Colonic mucosa (tissue), 4 donors: ENCODE results near the gene SAMD10. TPM values are rescaled to one million over a fixed set of nuclear protein-coding genes. Genes with fewer than 3 reads are reported as not detected.

ENCODE experiments used
- DNase-seq: peaks from one replicate; pipeline ENCODE4 v3.0.0-alpha.2; 2020
- H3K27ac ChIP-seq: fragments of 200-600 bp; one replicate; pipeline ENCODE4 v1.8.0; 2021
- H3K27me3 ChIP-seq: fragments of 200-600 bp; one replicate; pipeline ENCODE4 v1.8.0; 2021
- H3K36me3 ChIP-seq: fragments of 200-600 bp; one replicate; pipeline ENCODE4 v1.8.0; 2021
- H3K4me1 ChIP-seq: fragments of 200-600 bp; one replicate; pipeline ENCODE4 v1.8.0; 2021; ENCODE audit warnings: mild to moderate bottlenecking
- H3K4me3 ChIP-seq: fragments of 200-600 bp; one replicate; pipeline ENCODE4 v1.8.0; 2021
- H3K9ac ChIP-seq, 2 donors: one replicate each; pipeline ENCODE4 v1.7.0; 2013; ENCODE audit warnings: control low read depth in 2 of 2, low read depth in 2 of 2, low read length in 2 of 2
- H3K9me3 ChIP-seq: fragments of 200-600 bp; one replicate; pipeline ENCODE4 v1.8.0; 2021
- intact Hi-C: fragments of 100-400 bp; cut with DNase I; formaldehyde crosslinking; loops from one replicate; pipeline ENCODE4 v1.14.1; 2022
- total RNA-seq, 2 donors: library from RNA; stranded (reverse); fragmentation: NEBNext Ultra II Directional in 1 of 2; extraction: Animal tissue kit (Norgen Biotek cat#: 25700) in 1 of 2; gene quantifications; one replicate each; pipeline ENCODE4 v1.2.1, GENCODE V29; 2021
- TF ChIP-seq, protein P1 (sequence below): fragments of 200-600 bp; IDR thresholded peaks from one replicate; pipeline ENCODE4 v1.8.0; 2022; ENCODE audit warnings: antibody characterized with exemption, mild to moderate bottlenecking
- donor health status: healthy.
- donor health status: DM: no; HTN: no; CAD: no.
- donor health status: DM: no; HTN: no; CAD: no.

Gene SAMD10
- total RNA-seq, 2 donors from 2014 or later = 6.1 to 6.4 TPM

DNA sequence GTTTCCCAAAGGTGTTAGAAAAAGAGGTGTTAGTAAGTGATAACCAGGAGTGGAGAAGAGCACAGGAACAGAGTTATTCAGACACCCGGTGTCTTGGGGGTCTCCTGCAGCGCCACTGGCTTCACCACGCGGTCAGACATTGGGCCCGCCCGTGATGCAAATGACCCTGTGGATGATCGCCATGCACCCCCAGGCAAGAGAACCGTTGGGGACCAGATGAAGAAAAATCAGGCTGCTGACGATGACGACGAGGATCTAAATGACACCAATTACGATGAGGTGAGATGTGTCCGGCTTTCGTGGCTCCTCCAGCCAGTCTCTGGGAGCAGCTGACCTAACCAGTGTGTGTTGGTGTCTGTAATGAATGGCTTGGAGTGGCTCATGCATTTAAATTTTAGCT, 3.5 kb upstream of the SAMD10 start:
- Histone ChIP-seq H3K27ac (no peak overlapping the region), H3K27me3 (no peaks in the 10 kb centered on the region), H3K36me3 (no peaks in the 10 kb centered on the region), H3K9ac (no peak overlapping the region), H3K9me3 (no peaks in the 10 kb centered on the region), H3K4me1 (peaks cover 23% of the 10 kb centered on the region), H3K4me3 (no peak overlapping the region)
- no peak for DNase-seq
- TF ChIP-seq, protein P1, sequence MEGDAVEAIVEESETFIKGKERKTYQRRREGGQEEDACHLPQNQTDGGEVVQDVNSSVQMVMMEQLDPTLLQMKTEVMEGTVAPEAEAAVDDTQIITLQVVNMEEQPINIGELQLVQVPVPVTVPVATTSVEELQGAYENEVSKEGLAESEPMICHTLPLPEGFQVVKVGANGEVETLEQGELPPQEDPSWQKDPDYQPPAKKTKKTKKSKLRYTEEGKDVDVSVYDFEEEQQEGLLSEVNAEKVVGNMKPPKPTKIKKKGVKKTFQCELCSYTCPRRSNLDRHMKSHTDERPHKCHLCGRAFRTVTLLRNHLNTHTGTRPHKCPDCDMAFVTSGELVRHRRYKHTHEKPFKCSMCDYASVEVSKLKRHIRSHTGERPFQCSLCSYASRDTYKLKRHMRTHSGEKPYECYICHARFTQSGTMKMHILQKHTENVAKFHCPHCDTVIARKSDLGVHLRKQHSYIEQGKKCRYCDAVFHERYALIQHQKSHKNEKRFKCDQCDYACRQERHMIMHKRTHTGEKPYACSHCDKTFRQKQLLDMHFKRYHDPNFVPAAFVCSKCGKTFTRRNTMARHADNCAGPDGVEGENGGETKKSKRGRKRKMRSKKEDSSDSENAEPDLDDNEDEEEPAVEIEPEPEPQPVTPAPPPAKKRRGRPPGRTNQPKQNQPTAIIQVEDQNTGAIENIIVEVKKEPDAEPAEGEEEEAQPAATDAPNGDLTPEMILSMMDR = no peak
- intact Hi-C loops = loop anchor here (5.0 kb wide), 1 partner anchor 79 kb away; the partner anchor contains the start of gene TCEA2

DNA sequence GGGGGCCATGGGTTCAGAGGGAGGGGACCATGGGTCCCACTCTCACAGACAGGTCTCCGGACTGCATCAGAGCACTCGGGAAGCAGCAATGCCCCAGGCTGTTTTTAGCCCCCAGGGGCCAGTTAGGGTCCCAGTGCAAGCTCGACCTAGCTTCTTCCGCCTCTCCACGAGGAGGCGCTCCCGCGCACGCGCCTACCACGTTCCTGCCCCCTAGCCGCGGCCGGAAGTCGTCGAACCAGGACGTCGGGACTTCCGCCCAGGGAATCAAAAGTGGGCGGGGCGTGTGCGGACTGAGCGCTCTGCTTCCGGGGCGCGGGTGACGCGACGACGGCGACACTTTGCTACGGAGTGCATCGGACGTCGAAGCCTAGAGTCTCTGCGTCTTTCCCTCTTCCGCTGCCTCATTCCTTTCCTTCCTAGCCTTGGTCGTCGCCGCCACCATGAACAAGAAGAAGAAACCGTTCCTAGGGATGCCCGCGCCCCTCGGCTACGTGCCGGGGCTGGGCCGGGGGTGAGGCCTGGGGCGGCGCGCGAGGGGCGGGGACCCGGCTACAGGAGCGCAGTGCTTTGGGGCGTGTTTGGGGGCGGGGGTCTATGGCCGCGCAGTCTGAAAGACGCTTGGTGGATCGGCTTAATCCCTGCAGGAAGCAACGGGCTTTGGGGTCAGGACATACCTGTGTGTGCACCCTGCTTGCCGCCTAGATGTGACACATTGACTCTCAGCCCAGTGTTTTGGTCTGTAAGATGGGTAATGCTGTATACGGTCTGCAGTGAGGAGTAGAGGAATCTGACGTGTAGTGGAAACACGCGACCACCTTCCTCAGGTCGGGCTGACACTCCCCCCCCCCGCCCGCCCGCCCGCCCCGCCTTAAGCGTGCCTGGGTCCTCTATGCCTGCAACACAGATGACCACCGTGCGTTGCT, 1.6 kb upstream of the SAMD10 start, which contains the start of gene PRPF6:
TSS of gene PRPF6 (plus strand) at position 327 of the 923 bp plus-strand sequence. CDS start at position 441, 114 bp downstream.
- DNase-seq = peak; percentile 96
- Histone ChIP-seq H3K9me3 (no peaks in the 10 kb centered on the region), H3K27me3 (no peaks in the 10 kb centered on the region), H3K9ac (peak within 1 kb of the TSS; percentile 63 to 82), H3K27ac (peak within 1 kb of the TSS; percentile 70), H3K4me1 (peaks cover 23% of the 10 kb centered on the region), H3K36me3 (no peaks in the 10 kb centered on the region), H3K4me3 (peak within 1 kb of the TSS; percentile 79)
- TF ChIP-seq, protein P1 = peak; percentile 65
- intact Hi-C loops = loop anchor here (5.0 kb wide), 1 partner anchor 81 kb away; the partner anchor contains the start of gene TCEA2

GRCh38 chr20:63980317-63980805, 919 bp upstream of the SAMD10 start:
- Histone ChIP-seq H3K9ac (peak overlapping the region; percentile 28 to 82), H3K36me3 (no peaks in the 10 kb centered on the region), H3K4me3 (peak overlapping the region; percentile 79), H3K4me1 (peaks cover 23% of the 10 kb centered on the region), H3K9me3 (no peaks in the 10 kb centered on the region), H3K27ac (peak overlapping the region; percentile 70), H3K27me3 (no peaks in the 10 kb centered on the region)
- DNase-seq = no peak
- intact Hi-C loops = loop anchor here (5.0 kb wide), 1 partner anchor 82 kb away; the partner anchor contains the start of gene TCEA2
- TF ChIP-seq, protein P1 = no peak

GRCh38 chr20:63979229-63979556, 249 bp downstream of the SAMD10 start:
- intact Hi-C loops = loop anchor here (10.0 kb wide), 2 partner anchors 194 to 444 kb away; partner anchors contain the start of gene PTK6
- Histone ChIP-seq H3K4me1 (peaks cover 25% of the 10 kb centered on the region), H3K27ac (peak overlapping the region; percentile 63), H3K36me3 (no peaks in the 10 kb centered on the region), H3K9ac (peak overlapping the region; percentile 61 to 78), H3K27me3 (no peaks in the 10 kb centered on the region), H3K9me3 (no peaks in the 10 kb centered on the region), H3K4me3 (peak overlapping the region; percentile 55)
- no peak for DNase-seq
- TF ChIP-seq, protein P1 = no peak

- peak overlapping the region; percentile 61 to 78 for H3K9ac ChIP-seq
- H3K27ac ChIP-seq = peak overlapping the region; percentile 63
- intact Hi-C loops = loop anchor here (10.0 kb wide), 2 partner anchors 194 to 444 kb away; partner anchors contain the start of gene PTK6
- H3K4me1 ChIP-seq = peaks cover 31% of the 10 kb centered on the region
- H3K36me3 ChIP-seq = no peaks in the 10 kb centered on the region
- DNase-seq = peak; percentile 90
- TF ChIP-seq, protein P1 = no peak
- H3K4me3 ChIP-seq = peak overlapping the region; percentile 55
- no peaks in the 10 kb centered on the region for H3K9me3 ChIP-seq
- no peaks in the 10 kb centered on the region for H3K27me3 ChIP-seq
Measured at GRCh38 chr20:63978319-63979228, 868 bp downstream of the SAMD10 start.
